Psoas muscle (tissue), 8 donors: Measurements from ENCODE around the gene BCL11B. TPM values are rescaled to one million over a fixed set of nuclear protein-coding genes. Genes with fewer than 3 reads are reported as not detected.
A peak's percentile ranks its signal among the peaks of the same experiment; 100 is the strongest.

Experiments used
- ATAC-seq, 4 donors: fragments of 200-7000 bp; cut with Tn5 transposase; one replicate each; pipeline ENCODE4 v1.9.1; 2020; ENCODE audit warnings: moderate library complexity in 3 of 4, mild to moderate bottlenecking in 2 of 4
- DNase-seq, 2 donors: peaks; one replicate each; pipeline ENCODE4 v3.0.0-alpha.2; 2020
- H3K27ac ChIP-seq: fragments of 200-600 bp; one replicate; pipeline ENCODE4 v1.8.0; 2022
- H3K27me3 ChIP-seq, 3 donors: fragments of 200-600 bp in 1 of 3; one replicate each; pipeline versions ENCODE4 v1.6.1 to v1.8.0; 2013 to 2022; ENCODE audit warnings: low read length in 2 of 3, mild to moderate bottlenecking in 2 of 3, moderate library complexity in 1 of 3; ENCODE audit not compliant: insufficient read depth in 3 of 3
- H3K36me3 ChIP-seq, 2 donors: fragments of 200-600 bp in 1 of 2; one replicate each; pipeline versions ENCODE4 v1.6.1 to v1.8.0; 2013 to 2022; ENCODE audit warnings: low read depth in 1 of 2, mild to moderate bottlenecking in 1 of 2, moderate library complexity in 1 of 2; ENCODE audit not compliant: insufficient read depth in 1 of 2
- H3K4me1 ChIP-seq: fragments of 200-600 bp; one replicate; pipeline ENCODE4 v1.8.0; 2022
- H3K4me3 ChIP-seq: fragments of 200-600 bp; one replicate; pipeline ENCODE4 v1.8.0; 2022; ENCODE audit warnings: mild to moderate bottlenecking
- H3K9me3 ChIP-seq: fragments of 200-600 bp; one replicate; pipeline ENCODE4 v1.8.0; 2022
- WGBS, 3 donors: extraction: QIAGEN DNeasy Blood & Tissue Kit; methylation state at CpG; one replicate each; pipeline versions ENCODE4 v1.1.6 to v1.1.7; 2013; 5-methylcytosine and 5-hydroxymethylcytosine counted together
- intact Hi-C, 2 donors: fragments of 100-400 bp; cut with DNase I; formaldehyde crosslinking; loops; one replicate each; pipeline versions ENCODE4 v1.11.0 to v1.14.2; 2022
- polyA plus RNA-seq, 3 donors: library from polyadenylated mRNA; stranded (reverse); fragments of 200-250 nt; gene quantifications; one replicate each; pipeline ENCODE4 v1.2.3, GENCODE V29; 2013
- total RNA-seq, 4 donors: library from RNA; stranded (reverse); fragmentation: NEBNext Ultra II Directional in 2 of 4; extraction: Animal tissue kit (Norgen Biotek cat#: 25700) in 2 of 4; gene quantifications; one replicate each; pipeline versions ENCODE4 v1.2.1 to v1.2.4, GENCODE V29; 2021 to 2023
- TF ChIP-seq, protein P1 (sequence below): fragments of 200-600 bp; IDR thresholded peaks from one replicate; pipeline ENCODE4 v1.8.0; 2022; ENCODE audit warnings: antibody characterized with exemption
- donor health status: healthy with polysubstance abuse.
- donor health status: DM: no; HTN: no; CAD: no; lungs with moderate emphysema.
- donor health status: Bipolar disorder and iron deficiency.
- donor health status: healthy.
- donor health status: DM: yes; HTN: yes; CAD: no.
- donor health status: DM: no; HTN: no; CAD: no.
- donor health status: DM: no; HTN: no; CAD: no.
- donor health status: DM: yes; HTN: yes; CAD: no.

Gene BCL11B
- total and polyA plus RNA-seq, 7 donors, result 0.01 to 0.34 (median 0.15) TPM; not detected in 2

DNA sequence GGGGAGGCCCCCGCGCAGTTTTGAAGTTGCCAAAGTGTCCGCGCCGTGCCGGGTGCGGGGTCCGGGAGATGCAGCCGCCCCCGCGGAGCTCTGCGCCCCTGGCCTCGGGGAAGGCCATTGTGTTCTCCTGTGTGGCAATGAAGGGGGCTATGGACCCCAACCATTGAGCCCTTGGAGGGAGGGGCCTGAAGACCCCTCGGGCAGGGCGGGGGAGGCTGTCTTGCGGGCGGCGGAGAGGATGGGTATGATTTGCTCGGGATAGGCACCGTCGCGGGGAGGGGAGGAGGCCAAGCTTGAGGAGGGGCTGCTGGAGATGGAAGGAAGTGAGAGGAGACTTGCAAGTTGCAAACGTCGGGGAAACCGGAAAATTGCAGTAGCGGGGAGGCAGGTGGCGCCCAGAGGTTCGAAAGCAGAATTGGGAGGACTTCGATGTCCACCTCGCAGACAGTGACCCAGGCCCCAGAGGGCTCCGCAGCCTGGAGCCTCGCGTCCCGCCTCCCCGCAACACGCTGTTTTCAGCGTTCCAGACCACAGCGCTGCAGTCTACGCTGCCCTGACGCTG, 25.4 kb downstream of the BCL11B start:
- Histone ChIP-seq H3K4me3 (peak overlapping the region; percentile 38), H3K27ac (no peak overlapping the region), H3K36me3 (no peaks in the 10 kb centered on the region), H3K27me3 (peaks cover 0 to 49% (median 11%) of the 10 kb centered on the region in 3 donors), H3K9me3 (no peaks in the 10 kb centered on the region), H3K4me1 (no peaks in the 10 kb centered on the region)
- no peak for DNase-seq
- 3 to 11% (median 4%) methylated on average over 31 to 40 of the region's 40 CpGs for WGBS, 3 donors
- TF ChIP-seq, protein P1, sequence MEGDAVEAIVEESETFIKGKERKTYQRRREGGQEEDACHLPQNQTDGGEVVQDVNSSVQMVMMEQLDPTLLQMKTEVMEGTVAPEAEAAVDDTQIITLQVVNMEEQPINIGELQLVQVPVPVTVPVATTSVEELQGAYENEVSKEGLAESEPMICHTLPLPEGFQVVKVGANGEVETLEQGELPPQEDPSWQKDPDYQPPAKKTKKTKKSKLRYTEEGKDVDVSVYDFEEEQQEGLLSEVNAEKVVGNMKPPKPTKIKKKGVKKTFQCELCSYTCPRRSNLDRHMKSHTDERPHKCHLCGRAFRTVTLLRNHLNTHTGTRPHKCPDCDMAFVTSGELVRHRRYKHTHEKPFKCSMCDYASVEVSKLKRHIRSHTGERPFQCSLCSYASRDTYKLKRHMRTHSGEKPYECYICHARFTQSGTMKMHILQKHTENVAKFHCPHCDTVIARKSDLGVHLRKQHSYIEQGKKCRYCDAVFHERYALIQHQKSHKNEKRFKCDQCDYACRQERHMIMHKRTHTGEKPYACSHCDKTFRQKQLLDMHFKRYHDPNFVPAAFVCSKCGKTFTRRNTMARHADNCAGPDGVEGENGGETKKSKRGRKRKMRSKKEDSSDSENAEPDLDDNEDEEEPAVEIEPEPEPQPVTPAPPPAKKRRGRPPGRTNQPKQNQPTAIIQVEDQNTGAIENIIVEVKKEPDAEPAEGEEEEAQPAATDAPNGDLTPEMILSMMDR, result no peak
- intact Hi-C loops, result no loop called here
- no peak for ATAC-seq

DNA sequence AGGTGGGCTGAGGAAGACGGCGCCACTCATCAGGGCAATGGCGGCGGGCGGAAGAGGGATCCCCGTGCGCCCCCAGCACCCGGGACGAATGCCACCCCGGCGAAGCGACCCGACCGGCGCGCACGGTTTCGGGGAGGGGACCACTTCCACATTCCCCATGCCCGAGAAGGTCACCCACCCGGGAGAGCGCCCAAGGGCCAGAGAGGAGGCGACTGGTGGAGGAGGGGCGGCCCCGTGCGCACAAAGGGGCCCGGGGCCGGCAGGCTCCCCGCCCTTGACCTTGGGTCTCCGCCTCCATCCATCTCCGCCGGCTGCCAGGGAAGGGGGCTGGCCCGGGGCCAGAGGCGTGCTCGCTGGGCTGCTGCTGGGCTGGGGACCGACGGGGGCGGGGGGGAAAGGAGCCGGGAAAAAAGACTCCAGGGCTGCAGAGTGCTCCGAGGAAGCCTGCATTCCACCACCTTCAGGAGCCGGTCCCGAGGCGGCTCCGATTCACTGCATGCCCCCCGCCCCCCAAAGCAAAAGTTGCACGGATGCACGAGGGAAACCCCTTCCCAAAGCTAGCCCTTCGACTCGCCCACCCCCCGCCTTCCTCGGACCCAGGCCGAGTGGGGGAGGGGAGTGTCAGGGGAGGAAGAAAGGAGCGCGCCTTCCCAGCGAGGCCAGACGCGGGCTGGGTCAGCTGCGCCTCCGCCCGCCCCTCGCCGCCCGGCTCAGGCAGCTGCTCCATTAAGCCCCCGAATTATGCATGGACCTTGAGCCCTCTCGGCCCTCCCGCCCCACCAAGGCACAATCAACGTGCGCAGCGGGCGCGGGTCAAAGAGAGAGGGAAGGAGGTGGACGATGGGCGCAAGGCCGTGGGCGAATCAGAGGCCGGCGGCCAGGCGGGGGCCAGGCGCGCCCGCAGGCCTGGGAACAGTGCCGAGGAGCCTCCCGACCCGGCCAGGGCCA, 26.2 kb downstream of the BCL11B start:
- Histone ChIP-seq H3K9me3 (no peaks in the 10 kb centered on the region), H3K4me1 (no peaks in the 10 kb centered on the region), H3K27me3 (peaks cover 0 to 47% (median 13%) of the 10 kb centered on the region in 3 donors), H3K27ac (no peak overlapping the region), H3K4me3 (peak overlapping the region; percentile 38), H3K36me3 (no peaks in the 10 kb centered on the region)
- DNase-seq (no peak), ATAC-seq (no peak)
- intact Hi-C loops, result no loop called here
- TF ChIP-seq, protein P1, result no peak
- 4 to 6% (median 4%) methylated on average over 50 to 83 of the region's 83 CpGs for whole genome bisulfite sequencing, 3 donors

DNA sequence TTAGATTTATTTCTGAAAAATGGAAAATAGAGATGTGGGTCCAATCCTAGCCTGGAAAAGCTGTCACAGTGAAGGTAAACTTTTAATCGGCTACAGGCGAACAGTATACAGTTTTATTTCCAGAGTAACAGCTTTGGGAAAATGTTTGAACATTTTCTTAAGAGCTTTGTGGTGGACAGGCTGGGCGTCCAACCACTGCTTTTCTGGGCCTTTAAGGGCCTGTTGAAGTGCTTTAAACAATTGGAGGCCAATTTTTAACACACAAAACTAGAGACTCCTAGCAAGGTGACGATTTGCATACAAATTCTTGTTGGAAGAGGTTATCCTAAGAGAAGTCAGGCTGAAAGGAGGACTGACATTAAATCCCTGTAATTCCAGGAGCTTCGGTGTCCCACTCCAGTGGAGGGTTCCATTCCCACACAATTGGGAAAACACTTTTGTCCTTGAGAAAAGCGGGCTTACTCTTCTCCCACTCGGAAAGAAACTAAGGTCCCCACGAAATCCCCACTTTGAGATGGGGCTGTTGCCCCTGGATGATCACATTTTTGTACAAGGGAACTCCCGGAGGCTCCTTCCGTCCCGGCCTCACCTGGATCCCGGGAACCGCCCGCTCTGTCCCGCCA, 26.9 kb downstream of the BCL11B start:
- no peak for ATAC-seq
- no peak overlapping the region for H3K4me3 ChIP-seq
- TF ChIP-seq, protein P1, result no peak
- intact Hi-C loops, result no loop called here
- no peak for DNase-seq
- peaks cover 0 to 48% (median 13%) of the 10 kb centered on the region in 3 donors for H3K27me3 ChIP-seq
- no peak overlapping the region for H3K27ac ChIP-seq
- H3K36me3 ChIP-seq, result no peaks in the 10 kb centered on the region
- H3K4me1 ChIP-seq, result no peaks in the 10 kb centered on the region
- no peaks in the 10 kb centered on the region for H3K9me3 ChIP-seq
- 46 to 68% (median 55%) methylated on average over 15 of the region's 15 CpGs for WGBS, 3 donors

DNA sequence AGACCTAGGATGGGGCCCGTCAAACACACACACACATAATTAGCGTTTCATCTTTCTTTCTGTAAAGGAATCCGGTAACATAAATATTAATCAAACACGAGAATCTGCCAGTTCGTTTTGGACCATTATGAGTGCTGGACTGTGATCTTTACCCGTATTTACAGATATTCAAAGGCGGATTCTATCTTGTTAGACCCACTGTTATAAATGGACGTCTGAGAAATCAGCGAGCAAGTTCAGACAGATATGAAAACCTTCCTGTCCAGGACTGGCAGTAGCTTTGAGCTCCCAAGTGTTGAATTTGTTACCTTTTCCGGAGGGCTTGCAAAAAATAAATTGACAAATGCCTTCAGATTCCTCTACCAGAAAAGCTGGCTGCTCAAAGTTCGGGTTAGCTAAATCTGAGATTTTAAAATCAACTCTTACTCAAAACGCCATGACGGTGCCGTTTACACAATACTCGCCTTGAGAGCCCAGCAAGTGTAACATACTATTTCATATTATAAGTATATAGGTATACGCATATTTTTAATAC, 27.6 kb downstream of the BCL11B start:
- H3K36me3 ChIP-seq, result no peaks in the 10 kb centered on the region
- TF ChIP-seq, protein P1, result no peak
- H3K27ac ChIP-seq, result no peak overlapping the region
- H3K4me3 ChIP-seq, result no peak overlapping the region
- intact Hi-C loops, result no loop called here
- H3K4me1 ChIP-seq, result no peaks in the 10 kb centered on the region
- no peak for ATAC-seq
- 86 to 88% (median 87%) methylated on average over 16 of the region's 16 CpGs for WGBS, 3 donors
- peaks cover 0 to 48% (median 13%) of the 10 kb centered on the region in 3 donors for H3K27me3 ChIP-seq
- DNase-seq, result no peak
- no peaks in the 10 kb centered on the region for H3K9me3 ChIP-seq
